Measurements from ENCODE around the gene NDUFV2.
"Not testable (repeated sequence)": the region's sequence is repeated elsewhere in the genome, so short reads cannot be mapped to it uniquely, and the experiment has no call there.

Gene NDUFV2

DNA sequence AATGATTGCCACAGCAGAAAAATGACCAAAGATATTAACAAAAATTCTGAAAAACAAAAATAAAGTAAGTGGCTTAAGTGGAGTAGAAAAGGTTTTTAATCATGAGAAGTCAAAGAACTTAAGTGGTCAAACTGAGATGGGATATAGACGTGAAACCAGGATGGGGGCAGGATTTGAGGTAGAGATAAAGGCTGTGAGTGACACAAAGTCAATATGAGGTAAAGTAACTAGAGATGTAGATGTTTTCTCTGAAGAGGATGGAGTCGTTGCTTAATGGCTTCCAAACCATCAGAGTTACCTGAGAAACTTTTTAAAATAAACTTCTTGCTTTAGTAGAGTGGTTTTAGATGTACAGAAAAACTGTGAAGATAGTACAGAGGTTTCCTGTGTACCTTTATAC, 55.3 kb downstream of the NDUFV2 start:
- Histone ChIP-seq H3K27ac (ENCODE audit: insufficient read depth in 1 of 2, low read depth in 1 of 2, low read length in 2 of 2, poor library complexity in 1 of 2, severe bottlenecking in 2 of 2) (no peak overlapping the region), H3K9me3 (ENCODE audit: control extremely low read depth in 1 of 5, control insufficient read depth in 4 of 5, insufficient read depth in 2 of 5, low read depth in 1 of 5, low read length in 4 of 5) (peaks cover 0 to 4% (median 0%) of the 10 kb centered on the region in 5 experiments), H3K27me3 (replicated peaks in 2 of 5; ENCODE audit: control insufficient read depth in 4 of 5, insufficient read depth in 5 of 5, low read length in 4 of 5) (no peaks in the 10 kb centered on the region), H3K4me3 (ENCODE audit: control insufficient read depth in 1 of 7, extremely low read depth in 1 of 7, insufficient read depth in 4 of 7, low read depth in 2 of 7, low read length in 6 of 7) (no peak overlapping the region), H3K4me1 (ENCODE audit: control extremely low read depth in 1 of 4, control insufficient read depth in 4 of 4, insufficient read depth in 4 of 4, low read length in 3 of 4) (peaks cover 4 to 28% (median 10%) of the 10 kb centered on the region in 4 experiments), H3K36me3 (ENCODE audit: control insufficient read depth in 4 of 4, insufficient read depth in 4 of 4, low read length in 3 of 4) (peaks cover 0 to 2% (median 0%) of the 10 kb centered on the region in 4 experiments)
- 23% methylated on average over 1 of the region's 2 CpGs for WGBS (ENCODE audit: insufficient coverage)
- DNase-seq, result no peak
- ChIA-PET CTCF (no interaction called here), POLR2A (interaction anchor here (1.4 kb wide), 1 partner anchor 22 kb away, joined by 3 read pairs; no protein-coding TSS in a partner anchor)

DNA sequence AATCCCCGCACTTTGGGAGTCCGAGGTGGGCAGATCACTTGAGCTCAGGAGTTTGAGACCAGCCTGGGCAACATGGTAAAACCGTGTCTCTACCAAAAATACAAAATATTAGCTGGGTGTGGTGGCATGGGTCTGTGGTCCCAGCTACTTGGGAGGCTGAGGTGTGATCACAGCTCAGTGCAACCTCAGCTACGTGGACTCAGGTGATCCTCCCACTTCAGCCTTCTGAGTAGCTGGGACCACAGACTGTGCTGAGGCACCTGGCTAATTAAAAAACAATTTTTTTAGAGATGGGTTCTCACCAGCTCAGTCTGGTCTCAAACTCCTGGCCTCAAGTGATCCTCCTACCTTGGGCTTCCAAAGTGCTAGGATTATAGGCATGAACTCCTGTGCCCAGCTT, 57.5 kb downstream of the NDUFV2 start:
- ChIA-PET CTCF (interaction anchor here (0.9 to 1.3 kb wide), 8 partner anchors 9 to 87 kb away, joined by 3 to 6 read pairs (median 3); no protein-coding TSS in a partner anchor), POLR2A (no interaction called here)
- Histone ChIP-seq H3K36me3 (ENCODE audit: control insufficient read depth in 4 of 4, insufficient read depth in 4 of 4, low read length in 3 of 4) (peaks cover 0 to 3% (median under 1%) of the 10 kb centered on the region in 4 experiments), H3K4me1 (ENCODE audit: control extremely low read depth in 1 of 4, control insufficient read depth in 4 of 4, insufficient read depth in 4 of 4, low read length in 3 of 4) (peaks cover 0 to 13% (median 7%) of the 10 kb centered on the region in 4 experiments), H3K27me3 (replicated peaks in 2 of 5; ENCODE audit: control insufficient read depth in 4 of 5, insufficient read depth in 5 of 5, low read length in 4 of 5) (no peaks in the 10 kb centered on the region), H3K4me3 (ENCODE audit: control insufficient read depth in 1 of 7, extremely low read depth in 1 of 7, insufficient read depth in 4 of 7, low read depth in 2 of 7, low read length in 6 of 7) (no peak overlapping the region), H3K9me3 (ENCODE audit: control extremely low read depth in 1 of 5, control insufficient read depth in 4 of 5, insufficient read depth in 2 of 5, low read depth in 1 of 5, low read length in 4 of 5) (peaks cover 1 to 21% (median 8%) of the 10 kb centered on the region in 5 experiments), H3K27ac (ENCODE audit: insufficient read depth in 1 of 2, low read depth in 1 of 2, low read length in 2 of 2, poor library complexity in 1 of 2, severe bottlenecking in 2 of 2) (no peak overlapping the region)
- WGBS (ENCODE audit: insufficient coverage), result 91% methylated on average over 4 of the region's 4 CpGs
- no peak for DNase-seq

DNA sequence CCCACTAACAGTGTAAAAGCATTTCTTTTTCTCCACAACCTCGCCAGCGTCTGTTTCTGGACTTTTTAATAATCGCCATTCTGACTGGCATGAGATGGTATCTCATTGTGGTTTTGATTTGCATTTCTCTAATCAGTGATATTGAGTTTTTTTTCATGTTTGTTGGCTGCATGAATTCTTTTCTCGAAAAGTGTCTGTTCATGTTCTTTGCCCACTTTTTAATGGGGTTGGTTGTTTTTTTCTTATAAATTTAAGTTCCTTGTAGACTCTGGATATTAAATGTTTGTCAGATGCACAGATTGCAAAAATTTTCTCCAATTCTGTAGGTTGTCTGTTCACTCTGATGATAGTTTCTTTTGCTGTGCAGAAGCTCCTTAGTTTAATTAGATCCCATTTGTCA, 60.2 kb downstream of the NDUFV2 start:
- H3K4me3 ChIP-seq (ENCODE audit: control insufficient read depth in 1 of 7, extremely low read depth in 1 of 7, insufficient read depth in 4 of 7, low read depth in 2 of 7, low read length in 6 of 7); H3K27me3 ChIP-seq (replicated peaks in 2 of 5; ENCODE audit: control insufficient read depth in 4 of 5, insufficient read depth in 5 of 5, low read length in 4 of 5); DNase-seq; H3K27ac ChIP-seq (ENCODE audit: insufficient read depth in 1 of 2, low read depth in 1 of 2, low read length in 2 of 2, poor library complexity in 1 of 2, severe bottlenecking in 2 of 2); POLR2A ChIA-PET; H3K36me3 ChIP-seq (ENCODE audit: control insufficient read depth in 4 of 4, insufficient read depth in 4 of 4, low read length in 3 of 4): not testable (repeated sequence)
- peaks cover 0 to 13% (median 7%) of the 10 kb centered on the region in 4 experiments for H3K4me1 ChIP-seq (ENCODE audit: control extremely low read depth in 1 of 4, control insufficient read depth in 4 of 4, insufficient read depth in 4 of 4, low read length in 3 of 4)
- 100% methylated on average over 2 of the region's 4 CpGs for WGBS (ENCODE audit: insufficient coverage)
- peaks cover 1 to 25% (median 8%) of the 10 kb centered on the region in 5 experiments for H3K9me3 ChIP-seq (ENCODE audit: control extremely low read depth in 1 of 5, control insufficient read depth in 4 of 5, insufficient read depth in 2 of 5, low read depth in 1 of 5, low read length in 4 of 5)
- CTCF ChIA-PET, result interaction anchor here (1.0 kb wide), 1 partner anchor 84 kb away, joined by 3 read pairs; no protein-coding TSS in a partner anchor

DNA sequence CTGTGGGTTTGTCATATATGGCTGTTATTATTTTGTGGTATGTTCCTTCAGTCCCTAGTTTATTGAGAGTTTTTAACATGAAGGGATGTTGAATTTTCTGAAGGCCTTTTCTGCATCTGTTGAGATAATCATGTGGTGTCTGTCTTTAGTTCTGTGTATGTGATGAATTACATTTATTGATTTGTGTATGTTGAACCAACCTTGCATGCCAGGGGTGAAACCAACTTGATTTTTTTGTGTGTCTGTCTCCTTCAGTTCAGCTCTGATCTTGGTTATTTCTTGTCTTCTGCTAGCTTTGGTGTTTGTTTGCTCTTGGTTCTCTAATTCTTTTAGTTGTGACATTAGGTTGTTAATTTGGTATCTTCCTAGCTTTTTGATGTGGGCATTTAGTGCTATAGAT, 61.6 kb downstream of the NDUFV2 start:
- H3K4me1 ChIP-seq (ENCODE audit: control extremely low read depth in 1 of 4, control insufficient read depth in 4 of 4, insufficient read depth in 4 of 4, low read length in 3 of 4); DNase-seq; H3K36me3 ChIP-seq (ENCODE audit: control insufficient read depth in 4 of 4, insufficient read depth in 4 of 4, low read length in 3 of 4); H3K27me3 ChIP-seq (replicated peaks in 2 of 5; ENCODE audit: control insufficient read depth in 4 of 5, insufficient read depth in 5 of 5, low read length in 4 of 5); POLR2A ChIA-PET; H3K27ac ChIP-seq (ENCODE audit: insufficient read depth in 1 of 2, low read depth in 1 of 2, low read length in 2 of 2, poor library complexity in 1 of 2, severe bottlenecking in 2 of 2); H3K4me3 ChIP-seq (ENCODE audit: control insufficient read depth in 1 of 7, extremely low read depth in 1 of 7, insufficient read depth in 4 of 7, low read depth in 2 of 7, low read length in 6 of 7): not testable (repeated sequence)
- CTCF ChIA-PET, result interaction anchor here (1.1 to 1.5 kb wide), 4 partner anchors 10 to 26 kb away, joined by 3 to 6 read pairs (median 4); no protein-coding TSS in a partner anchor
- peaks cover 1 to 25% (median 8%) of the 10 kb centered on the region in 5 experiments for H3K9me3 ChIP-seq (ENCODE audit: control extremely low read depth in 1 of 5, control insufficient read depth in 4 of 5, insufficient read depth in 2 of 5, low read depth in 1 of 5, low read length in 4 of 5)

DNA sequence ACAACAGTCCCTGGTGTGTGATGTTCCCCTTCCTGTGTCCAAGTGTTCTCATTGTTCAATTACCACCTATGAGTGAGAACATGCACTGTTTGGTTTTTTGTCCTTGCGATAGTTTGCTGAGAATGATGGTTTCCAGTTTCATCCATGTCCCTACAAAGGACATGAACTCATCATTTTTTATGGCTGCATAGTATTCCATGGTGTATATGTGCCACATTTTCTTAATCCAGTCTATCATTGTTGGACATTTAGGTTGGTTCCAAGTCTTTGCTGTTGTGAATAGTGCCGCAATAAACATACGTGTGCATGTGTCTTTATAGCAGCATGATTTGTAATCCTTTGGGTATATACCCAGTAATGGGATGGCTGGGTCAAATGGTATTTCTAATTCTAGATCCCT, 63.4 kb downstream of the NDUFV2 start:
- WGBS (ENCODE audit: insufficient coverage), result no CpG with 5 or more reads among the region's 3 CpGs
- DNase-seq; H3K4me3 ChIP-seq (ENCODE audit: control insufficient read depth in 1 of 7, extremely low read depth in 1 of 7, insufficient read depth in 4 of 7, low read depth in 2 of 7, low read length in 6 of 7); H3K4me1 ChIP-seq (ENCODE audit: control extremely low read depth in 1 of 4, control insufficient read depth in 4 of 4, insufficient read depth in 4 of 4, low read length in 3 of 4); H3K27me3 ChIP-seq (replicated peaks in 2 of 5; ENCODE audit: control insufficient read depth in 4 of 5, insufficient read depth in 5 of 5, low read length in 4 of 5); H3K36me3 ChIP-seq (ENCODE audit: control insufficient read depth in 4 of 4, insufficient read depth in 4 of 4, low read length in 3 of 4); H3K27ac ChIP-seq (ENCODE audit: insufficient read depth in 1 of 2, low read depth in 1 of 2, low read length in 2 of 2, poor library complexity in 1 of 2, severe bottlenecking in 2 of 2); POLR2A ChIA-PET; CTCF ChIA-PET: not testable (repeated sequence)
- peaks cover 1 to 25% (median 8%) of the 10 kb centered on the region in 5 experiments for H3K9me3 ChIP-seq (ENCODE audit: control extremely low read depth in 1 of 5, control insufficient read depth in 4 of 5, insufficient read depth in 2 of 5, low read depth in 1 of 5, low read length in 4 of 5)

DNA sequence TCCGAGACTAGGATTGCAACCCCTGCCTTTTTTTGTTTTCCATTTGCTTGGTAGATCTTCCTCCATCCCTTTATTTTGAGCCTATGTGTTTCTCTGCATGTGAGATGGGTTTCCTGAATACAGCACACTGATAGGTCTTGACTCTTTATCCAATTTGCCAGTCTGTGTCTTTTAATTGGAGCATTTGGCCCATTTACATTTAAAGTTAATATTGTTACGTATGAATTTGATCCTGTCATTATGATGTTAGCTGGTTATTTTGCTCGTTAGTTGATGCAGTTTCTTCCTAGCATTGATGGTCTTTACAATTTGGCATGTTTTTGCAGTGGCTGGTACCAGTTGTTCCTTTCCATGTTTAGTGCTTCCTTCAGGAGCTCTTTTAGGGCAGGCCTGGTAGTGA, 67.0 kb downstream of the NDUFV2 start:
- peaks cover 0 to 13% (median 11%) of the 10 kb centered on the region in 4 experiments for H3K4me1 ChIP-seq (ENCODE audit: control extremely low read depth in 1 of 4, control insufficient read depth in 4 of 4, insufficient read depth in 4 of 4, low read length in 3 of 4)
- H3K36me3 ChIP-seq (ENCODE audit: control insufficient read depth in 4 of 4, insufficient read depth in 4 of 4, low read length in 3 of 4); CTCF ChIA-PET; H3K27ac ChIP-seq (ENCODE audit: insufficient read depth in 1 of 2, low read depth in 1 of 2, low read length in 2 of 2, poor library complexity in 1 of 2, severe bottlenecking in 2 of 2); H3K4me3 ChIP-seq (ENCODE audit: control insufficient read depth in 1 of 7, extremely low read depth in 1 of 7, insufficient read depth in 4 of 7, low read depth in 2 of 7, low read length in 6 of 7); DNase-seq; POLR2A ChIA-PET; H3K27me3 ChIP-seq (replicated peaks in 2 of 5; ENCODE audit: control insufficient read depth in 4 of 5, insufficient read depth in 5 of 5, low read length in 4 of 5): not testable (repeated sequence)
- peaks cover 0 to 12% (median under 1%) of the 10 kb centered on the region in 5 experiments for H3K9me3 ChIP-seq (ENCODE audit: control extremely low read depth in 1 of 5, control insufficient read depth in 4 of 5, insufficient read depth in 2 of 5, low read depth in 1 of 5, low read length in 4 of 5)
- no CpG with 5 or more reads among the region's 3 CpGs for WGBS (ENCODE audit: insufficient coverage)

DNA sequence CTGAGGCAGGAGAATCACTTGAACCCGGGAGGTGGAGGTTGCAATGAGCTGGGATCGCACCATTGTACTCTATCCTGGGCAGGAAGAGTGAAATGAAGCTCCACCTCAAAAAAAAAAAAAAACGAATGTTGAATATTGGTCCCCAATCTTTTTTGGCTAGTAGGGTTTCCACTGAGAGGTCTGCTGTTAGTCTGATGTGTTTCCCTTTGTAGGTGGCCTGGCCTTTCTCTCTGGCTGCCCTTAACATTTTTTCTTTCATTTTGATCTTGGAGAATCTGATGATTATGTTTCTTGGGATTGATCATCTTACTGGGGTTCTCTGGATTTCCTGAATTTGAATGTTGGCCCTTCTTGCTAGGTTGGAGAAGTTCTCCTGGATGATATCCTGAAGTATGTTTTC, 69.4 kb downstream of the NDUFV2 start:
- WGBS (ENCODE audit: insufficient coverage), result 93% methylated on average over 2 of the region's 3 CpGs
- CTCF ChIA-PET, result interaction anchor here (1.2 to 1.7 kb wide), 3 partner anchors 9 to 22 kb away, joined by 3 to 4 read pairs (median 3); no protein-coding TSS in a partner anchor
- peaks cover 0 to 16% (median 13%) of the 10 kb centered on the region in 4 experiments for H3K4me1 ChIP-seq (ENCODE audit: control extremely low read depth in 1 of 4, control insufficient read depth in 4 of 4, insufficient read depth in 4 of 4, low read length in 3 of 4)
- DNase-seq; H3K36me3 ChIP-seq (ENCODE audit: control insufficient read depth in 4 of 4, insufficient read depth in 4 of 4, low read length in 3 of 4); H3K4me3 ChIP-seq (ENCODE audit: control insufficient read depth in 1 of 7, extremely low read depth in 1 of 7, insufficient read depth in 4 of 7, low read depth in 2 of 7, low read length in 6 of 7); H3K27me3 ChIP-seq (replicated peaks in 2 of 5; ENCODE audit: control insufficient read depth in 4 of 5, insufficient read depth in 5 of 5, low read length in 4 of 5); POLR2A ChIA-PET; H3K9me3 ChIP-seq (ENCODE audit: control extremely low read depth in 1 of 5, control insufficient read depth in 4 of 5, insufficient read depth in 2 of 5, low read depth in 1 of 5, low read length in 4 of 5); H3K27ac ChIP-seq (ENCODE audit: insufficient read depth in 1 of 2, low read depth in 1 of 2, low read length in 2 of 2, poor library complexity in 1 of 2, severe bottlenecking in 2 of 2): not testable (repeated sequence)

Measured in common myeloid progenitor, CD34-positive (primary cell).